Esophagus muscularis mucosa (tissue), 4 donors: ENCODE measurements around the gene NFATC3.
"Not testable (repeated sequence)": the region's sequence is repeated elsewhere in the genome, so short reads cannot be mapped to it uniquely, and the experiment has no call there.

Source experiments
- CTCF ChIP-seq, 3 experiments: fragments of 200-600 bp in 2 of 3; fragments of 450-650 bp in 1 of 3; sonication (generic) in 2 of 3; IDR thresholded peaks; one replicate each; pipeline ENCODE4 v1.5.1; 2017 to 2019; ENCODE audit warnings: antibody characterized with exemption in 3 of 3, mild to moderate bottlenecking in 2 of 3, moderate library complexity in 1 of 3
- EP300 ChIP-seq: sonication (generic); formaldehyde crosslinking; IDR thresholded peaks from one replicate; pipeline ENCODE4 v1.6.1; 2017; ENCODE audit warnings: antibody characterized with exemption
- POLR2A ChIP-seq: fragments of 450-650 bp; IDR thresholded peaks from one replicate; pipeline ENCODE4 v1.6.1; 2017; ENCODE audit warnings: antibody characterized with exemption, moderate library complexity, mild to moderate bottlenecking, low read depth

DNA sequence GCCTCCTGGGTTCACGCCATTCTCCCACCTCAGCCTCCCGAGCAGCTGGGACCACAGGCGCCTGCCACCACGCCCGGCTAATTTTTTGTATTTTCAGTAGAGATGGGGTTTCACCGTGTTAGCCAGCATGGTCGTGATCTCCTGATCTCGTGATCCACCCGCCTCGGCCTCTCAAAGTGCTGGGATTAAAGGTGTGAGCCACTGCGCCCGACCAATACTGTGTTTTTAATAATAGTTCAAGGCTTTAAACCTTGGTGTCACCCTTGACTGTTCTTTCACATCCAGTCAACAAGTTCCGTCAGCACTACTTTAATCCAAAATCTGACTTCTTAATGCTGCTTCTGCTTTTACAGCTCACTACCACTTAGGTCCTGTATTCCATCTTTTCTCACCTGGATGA lies 33.8 kb downstream of the NFATC3 start:
- TF ChIP-seq CTCF (IDR thresholded peaks at IDR 0.05); EP300; POLR2A: not testable (repeated sequence)
